Fibroblast of upper back skin (primary cell): ENCODE results near the gene AMIGO2.
"Not testable (repeated sequence)": the region's sequence is repeated elsewhere in the genome, so short reads cannot be mapped to it uniquely, and the experiment has no call there.

Source experiments
- DNase-seq: peaks from one replicate; pipeline ENCODE4 v3.0.0-alpha.2; 2013

AMIGO2 gene

GRCh38 chr12:47071241-47071852 lies 8.4 kb downstream of the AMIGO2 start:
- DNase-seq, result no peak

DNA sequence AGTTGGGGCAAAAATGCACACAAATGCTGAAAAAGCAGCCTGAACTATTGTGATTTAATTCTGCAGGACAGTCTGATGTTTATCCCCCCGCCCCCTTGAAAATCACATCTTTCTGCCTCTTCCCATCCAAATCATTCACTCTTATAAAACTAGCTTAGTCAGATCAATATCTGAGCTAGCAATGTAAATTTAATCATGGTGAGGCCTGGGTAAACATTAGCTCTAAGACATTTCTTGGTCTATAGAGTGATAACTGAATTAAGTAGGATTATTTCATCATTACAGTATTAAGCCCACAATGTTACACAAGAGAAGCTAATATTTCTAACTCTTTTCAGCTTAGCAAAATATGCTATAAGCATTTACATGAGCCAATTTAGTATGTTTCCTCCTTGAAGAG lies 9.4 kb downstream of the AMIGO2 start:
- DNase-seq, result no peak

- DNase-seq, result peak; percentile 84
Measured at GRCh38 chr12:47068539-47068938, 11.2 kb downstream of the AMIGO2 start.

DNA sequence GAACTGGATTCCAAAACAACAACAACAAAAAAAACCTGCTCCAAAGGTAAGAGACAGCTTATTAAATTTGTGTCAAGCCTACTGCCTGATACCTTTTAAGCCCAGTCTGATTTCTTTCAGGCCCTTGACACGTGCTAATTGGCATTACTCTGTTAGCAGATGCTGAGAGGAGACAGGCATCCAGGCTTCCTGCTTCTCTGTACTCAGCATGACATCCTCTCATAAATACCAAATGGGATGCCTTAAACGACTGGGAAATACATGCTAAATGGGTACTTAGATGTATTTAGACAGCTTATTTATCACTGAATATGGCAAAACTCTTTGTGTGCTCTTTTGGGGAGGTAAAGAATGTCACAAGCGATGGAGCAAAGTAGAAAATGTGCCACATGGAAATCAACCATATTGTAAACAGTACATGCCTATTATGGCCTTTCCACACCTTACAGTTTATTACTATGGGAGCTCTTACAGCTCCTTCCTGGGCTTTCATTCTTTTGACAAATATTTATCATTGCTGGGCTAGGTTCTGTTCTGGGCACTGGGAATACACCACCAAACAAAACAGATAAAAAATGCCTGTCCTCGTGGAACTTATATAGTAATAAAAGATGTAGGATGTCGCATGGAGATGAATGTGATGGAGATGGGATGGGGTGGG lies 11.9 kb downstream of the AMIGO2 start:
- DNase-seq, result no peak

DNA sequence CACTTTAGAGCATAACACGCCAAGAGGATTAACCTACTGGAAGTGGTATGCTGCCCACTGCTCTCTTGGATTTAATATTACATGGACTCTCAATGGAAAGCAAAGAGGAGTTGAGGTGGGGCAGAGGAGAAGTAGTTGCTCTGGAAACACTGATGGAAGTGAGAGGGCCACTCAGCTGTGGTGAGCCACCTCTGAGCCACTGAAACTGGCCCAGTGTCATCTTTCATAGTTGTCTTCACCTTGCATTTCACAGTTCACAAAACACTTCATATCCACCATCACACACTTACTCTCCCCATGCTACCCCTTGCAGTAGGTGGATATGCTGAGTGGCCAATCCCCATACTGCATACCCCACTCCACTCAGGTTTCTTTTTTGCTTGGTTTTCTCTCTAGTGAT lies 12.6 kb downstream of the AMIGO2 start:
- DNase-seq, result no peak

DNA sequence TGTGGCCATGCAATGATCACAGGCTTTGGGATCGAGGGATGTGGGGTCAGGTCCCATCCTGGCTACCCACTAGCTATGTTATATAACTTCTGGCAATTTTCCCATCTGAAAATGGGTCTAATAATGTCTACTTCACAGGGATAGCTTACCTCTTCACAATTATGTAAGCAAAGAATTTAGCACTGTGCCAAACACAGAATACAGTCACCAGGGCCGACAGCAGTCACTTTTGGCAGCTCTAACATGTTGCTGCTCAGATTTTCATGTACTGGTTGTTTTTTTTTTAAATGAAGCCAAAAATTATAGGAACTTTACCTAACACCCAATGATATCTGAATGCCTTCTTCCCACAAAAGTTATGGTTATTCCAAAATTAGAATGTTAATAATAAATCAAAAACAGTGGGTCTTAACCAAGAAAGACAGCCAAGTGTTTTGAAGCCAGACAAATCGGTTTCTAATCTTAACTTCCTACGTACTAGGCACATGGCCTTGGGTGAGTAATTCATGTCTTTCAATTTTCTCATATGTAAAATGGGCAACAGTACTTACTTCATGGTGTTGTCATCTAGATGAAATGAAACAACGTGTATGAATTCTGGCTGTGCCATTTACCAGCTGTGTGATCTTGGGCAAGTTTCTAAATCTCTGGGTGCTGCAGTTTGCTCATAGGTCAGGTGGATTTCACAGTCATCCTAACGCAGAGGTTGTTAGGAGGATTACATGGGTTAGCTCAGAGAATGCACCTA lies 13.3 kb downstream of the AMIGO2 start:
- DNase-seq, result peak; percentile 76

DNA sequence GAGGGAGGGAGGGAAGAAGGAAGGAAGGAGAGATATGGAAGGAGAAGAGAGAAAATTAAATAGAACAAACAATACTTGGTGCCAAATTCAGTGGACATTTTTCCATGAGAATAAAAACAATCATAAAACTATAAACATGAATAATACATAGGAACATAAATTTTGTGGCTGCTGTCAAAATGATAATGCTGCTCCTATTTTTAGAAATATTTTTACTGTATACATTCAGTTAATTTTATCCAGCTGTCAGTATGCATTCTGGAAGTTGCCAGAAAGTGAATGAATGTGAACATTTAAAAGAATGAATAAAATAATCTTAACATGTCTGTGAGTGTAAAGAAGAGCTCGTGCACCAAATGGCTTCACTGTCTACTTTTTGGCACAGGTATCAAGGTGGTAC lies 14.2 kb downstream of the AMIGO2 start:
- DNase-seq, result peak; percentile 53

DNA sequence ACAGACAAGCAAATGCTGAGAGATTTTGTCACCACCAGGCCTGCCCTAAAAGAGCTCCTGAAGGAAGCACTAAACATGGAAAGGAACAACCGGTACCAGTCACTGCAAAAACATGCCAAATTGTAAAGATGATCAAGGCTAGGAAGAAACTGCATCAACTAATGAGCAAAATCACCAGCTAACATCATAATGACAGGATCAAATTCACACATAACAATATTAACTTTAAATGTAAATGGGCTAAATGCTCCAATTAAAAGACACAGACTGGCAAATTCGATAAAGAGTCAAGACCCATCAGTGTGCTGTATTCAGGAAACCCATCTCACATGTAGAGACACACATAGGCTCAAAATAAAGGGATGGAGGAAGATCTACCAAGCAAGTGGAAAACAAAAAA lies 21.1 kb downstream of the AMIGO2 start:
- not testable (repeated sequence) for DNase-seq

- DNase-seq, result not testable (repeated sequence)
Measured at GRCh38 chr12:47056944-47057343, 22.8 kb downstream of the AMIGO2 start.

DNA sequence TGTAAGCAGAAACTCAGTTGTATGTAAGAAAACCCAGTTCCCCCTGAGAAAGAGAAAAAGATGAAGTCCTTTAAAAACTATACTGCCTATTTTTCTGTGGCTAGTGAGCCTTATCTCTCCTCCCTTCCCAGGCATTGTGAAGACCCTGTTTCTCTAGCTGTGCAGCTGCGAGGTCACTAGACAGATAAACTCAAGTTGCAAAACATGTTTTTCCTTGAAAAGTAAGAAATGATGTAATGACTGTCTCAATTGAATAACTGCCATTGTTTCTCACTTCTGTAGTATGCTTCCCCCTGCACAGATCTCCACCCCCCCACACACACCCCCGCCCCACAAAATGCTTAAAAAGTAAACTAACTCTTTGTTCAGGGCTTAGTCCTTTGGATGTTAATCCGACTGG lies 23.9 kb downstream of the AMIGO2 start:
- DNase-seq, result not testable (repeated sequence)

GRCh38 chr12:47054659-47055058 lies 25.1 kb downstream of the AMIGO2 start:
- DNase-seq, result no peak

GRCh38 chr12:47053961-47054360 lies 25.8 kb downstream of the AMIGO2 start:
- no peak for DNase-seq

DNA sequence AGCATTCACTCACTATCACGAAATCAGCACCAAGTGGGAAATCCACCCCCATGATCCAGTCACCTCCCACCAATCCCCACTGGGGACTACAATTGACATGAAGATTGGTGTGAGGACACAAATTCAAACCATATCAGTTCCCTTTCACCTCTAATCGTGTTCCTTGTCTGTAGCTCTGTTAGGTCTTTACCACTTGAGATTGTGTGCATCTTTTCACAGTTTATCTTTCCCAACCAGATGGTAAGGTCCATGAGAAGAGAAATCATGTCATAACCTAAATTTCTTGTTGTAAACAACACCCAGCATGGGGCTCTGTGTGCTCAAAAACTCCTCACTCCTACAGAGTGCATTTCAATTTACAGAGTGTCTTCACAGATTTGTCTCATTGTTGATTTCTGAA lies 27.5 kb downstream of the AMIGO2 start:
- DNase-seq, result no peak

DNA sequence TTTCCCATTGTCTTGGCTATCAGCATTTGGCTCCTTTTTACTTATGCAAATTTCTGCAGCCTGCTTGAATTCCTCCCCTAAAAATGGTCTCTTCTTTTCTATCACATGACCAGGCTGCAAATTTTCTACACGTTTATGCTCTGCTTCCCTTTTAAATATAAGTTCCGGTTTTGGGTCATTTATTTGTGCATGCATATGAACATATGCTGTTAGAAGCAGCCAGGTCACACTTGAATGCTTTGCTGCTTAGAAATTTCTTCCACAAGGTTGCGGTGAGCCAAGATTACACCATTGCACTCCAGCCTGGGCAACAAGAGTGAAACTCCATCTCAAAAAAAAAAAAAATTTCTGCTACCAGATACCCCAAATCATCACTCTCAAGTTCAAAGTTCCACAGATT lies 28.5 kb downstream of the AMIGO2 start:
- DNase-seq, result not testable (repeated sequence)

DNA sequence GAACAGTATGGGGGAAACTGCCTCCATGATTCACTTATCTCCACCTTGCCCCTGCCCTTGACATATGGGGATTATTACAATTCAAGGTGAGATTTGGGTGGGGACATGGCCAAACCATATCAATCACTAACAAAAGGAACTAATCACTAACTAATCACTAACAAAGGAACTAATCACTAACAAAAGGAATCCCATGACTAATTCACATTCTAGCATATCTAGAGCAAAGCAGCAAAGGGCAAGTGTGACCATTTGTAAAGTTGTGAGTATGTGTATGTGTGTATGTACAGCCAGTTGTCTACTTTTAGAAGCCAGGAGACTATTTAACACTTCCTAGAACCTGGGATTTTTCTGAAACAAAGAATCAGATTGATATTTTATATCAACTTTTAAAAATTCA lies 31.2 kb downstream of the AMIGO2 start:
- DNase-seq, result no peak

GRCh38 chr12:47041327-47041726 lies 38.4 kb downstream of the AMIGO2 start:
- DNase-seq, result no peak

GRCh38 chr12:47039756-47040155 lies 40.0 kb downstream of the AMIGO2 start:
- no peak for DNase-seq

DNA sequence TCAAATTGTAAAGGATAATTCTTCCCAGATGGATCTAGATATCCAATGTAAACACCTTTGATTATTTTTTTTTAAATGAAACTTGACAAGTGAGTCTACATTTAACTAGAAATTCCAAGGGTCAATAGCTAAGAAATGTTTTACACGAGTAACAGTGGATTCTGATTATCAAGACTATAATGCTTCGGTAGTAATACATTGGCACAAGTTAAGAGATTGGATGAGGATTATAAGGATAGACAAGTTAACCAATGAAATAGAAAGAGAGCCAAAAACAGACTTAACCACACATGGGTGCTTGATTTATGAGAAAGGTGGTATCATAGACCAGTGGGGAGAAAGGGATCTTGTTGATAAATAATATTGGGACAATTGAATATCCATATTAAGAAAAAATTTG lies 40.7 kb downstream of the AMIGO2 start:
- no peak for DNase-seq

- peak; percentile 47 for DNase-seq
Measured at GRCh38 chr12:47038270-47038748, 41.5 kb downstream of the AMIGO2 start.

DNA sequence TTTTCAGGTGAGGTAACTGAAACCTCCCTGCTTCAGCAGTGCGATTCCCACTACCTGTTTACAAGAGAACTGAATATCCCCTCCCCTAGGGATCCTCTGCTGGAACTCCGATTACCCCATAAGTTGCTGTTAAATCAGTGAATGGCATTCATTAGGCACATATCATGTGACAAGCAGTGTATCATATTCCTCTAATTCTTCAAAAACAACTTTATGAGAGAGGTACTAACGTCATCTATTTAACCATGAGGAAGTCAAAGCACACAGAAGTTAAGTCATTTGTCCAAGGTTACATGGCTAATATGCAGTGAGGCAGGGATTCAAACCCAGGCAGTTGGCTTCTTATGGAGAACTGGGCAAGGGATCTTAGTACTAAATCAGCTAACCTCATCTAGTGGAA lies 44.3 kb downstream of the AMIGO2 start:
- DNase-seq, result no peak

GRCh38 chr12:47034661-47035060 lies 45.1 kb downstream of the AMIGO2 start:
- DNase-seq, result peak; percentile 66

GRCh38 chr12:47033789-47034555 lies 45.8 kb downstream of the AMIGO2 start:
- DNase-seq, result peak; percentile 36

GRCh38 chr12:47033081-47033480 lies 46.7 kb downstream of the AMIGO2 start:
- DNase-seq, result no peak
